SHP77 treated with DMSO at 0.1 percent for 48 hours (cell line): ENCODE data around the gene AFF4.
A peak's percentile ranks its signal among the peaks of the same experiment; 100 is the strongest.

ENCODE experiments used
- DNase-seq: peaks from one replicate; lab custom pipeline; 2025; lab: John Stamatoyannopoulos, UW

The AFF4 gene

DNA sequence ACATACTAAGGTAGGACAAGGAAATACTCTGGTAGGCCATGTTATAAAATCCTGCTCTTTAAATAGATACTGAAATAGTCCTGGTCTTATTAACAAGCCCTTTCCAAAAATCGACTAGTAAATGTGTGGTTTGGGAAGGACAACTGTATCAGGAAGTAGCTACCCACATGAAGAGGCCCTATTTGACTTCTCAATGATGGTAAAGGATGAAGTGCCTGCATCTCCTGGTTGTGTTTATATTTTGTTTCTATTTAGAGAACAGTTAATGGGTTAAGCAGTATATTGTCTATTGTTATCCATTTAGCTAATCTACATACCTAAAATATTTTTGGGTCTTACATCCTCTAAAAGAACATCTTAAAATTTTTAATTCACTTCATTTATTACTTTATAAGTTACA lies 109.6 kb downstream of the AFF4 start:
- DNase-seq = no peak

DNA sequence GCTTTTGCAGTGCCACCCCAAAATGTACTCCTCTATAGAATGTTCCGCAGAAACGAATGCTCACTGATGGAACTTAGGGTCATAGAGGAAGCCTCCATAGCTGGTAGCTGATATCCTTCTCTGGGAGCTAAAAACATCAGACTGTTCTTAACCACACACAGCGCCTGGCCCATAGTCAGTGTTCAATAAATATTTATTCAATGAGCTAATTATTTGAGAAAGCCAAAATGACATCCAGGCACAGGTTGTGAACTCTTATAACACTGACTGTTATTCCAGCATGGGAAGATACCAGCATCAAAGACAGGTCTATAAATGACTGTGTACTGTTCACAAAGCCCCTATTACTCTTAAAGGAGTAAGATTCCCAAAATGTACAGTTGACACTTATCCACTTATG lies 110.1 kb downstream of the AFF4 start:
- DNase-seq = no peak

DNA sequence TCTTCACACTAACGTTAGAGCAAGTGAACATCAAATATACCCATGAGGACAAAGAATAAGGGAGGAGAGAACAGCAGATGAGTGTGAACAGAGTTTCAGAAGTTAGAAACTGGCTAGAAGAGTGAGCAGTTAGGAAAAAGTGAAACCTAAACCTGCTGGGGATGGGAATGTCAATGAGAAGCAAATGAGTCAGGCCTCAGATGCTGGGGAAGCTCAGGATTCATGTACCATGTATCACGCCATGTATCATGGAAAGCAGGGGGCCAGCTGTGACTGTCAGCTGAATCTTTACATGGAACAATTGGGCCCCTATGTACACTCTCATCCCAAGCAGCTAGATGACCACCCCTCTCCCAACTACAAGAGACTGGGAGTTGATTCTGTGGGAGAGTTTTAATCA lies 113.4 kb downstream of the AFF4 start:
- DNase-seq = no peak

DNA sequence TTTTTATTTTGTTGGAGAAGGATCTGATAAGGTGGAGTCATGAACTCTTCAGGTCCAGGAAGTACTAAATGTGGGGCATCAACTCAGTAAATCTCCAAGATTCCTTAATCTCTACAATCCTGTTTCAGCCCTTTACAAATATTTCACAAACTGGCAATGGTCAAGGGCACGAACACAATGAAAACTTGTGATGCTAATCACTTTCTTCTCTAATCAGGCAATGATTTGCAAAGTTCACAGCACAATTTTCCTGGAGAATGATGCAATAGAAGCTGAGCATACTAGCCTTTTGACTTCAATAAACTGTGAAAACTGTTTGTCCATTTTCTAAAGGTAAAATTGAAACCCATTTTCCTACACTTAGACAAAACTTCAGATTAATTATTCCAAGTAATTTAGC lies 114.1 kb downstream of the AFF4 start:
- no peak for DNase-seq

DNA sequence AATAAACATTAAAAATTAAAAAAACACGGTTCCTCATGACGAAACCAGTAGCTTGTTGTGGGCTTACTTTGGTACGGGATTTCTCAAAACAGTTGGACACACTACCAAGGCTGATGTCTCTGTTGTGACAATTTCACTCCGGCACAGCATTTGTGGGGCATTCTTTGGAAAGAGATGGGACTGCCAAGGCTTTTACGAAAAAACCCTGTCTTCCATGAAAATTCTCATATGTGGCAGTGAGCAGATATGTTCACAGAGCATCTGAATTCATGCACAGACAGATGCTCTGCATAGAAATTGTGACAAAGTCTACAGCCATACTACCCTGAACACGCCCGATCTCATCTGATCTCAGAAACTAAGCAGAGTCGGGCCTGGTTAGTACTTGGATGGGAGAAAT lies 115.2 kb downstream of the AFF4 start:
- DNase-seq = no peak

DNA sequence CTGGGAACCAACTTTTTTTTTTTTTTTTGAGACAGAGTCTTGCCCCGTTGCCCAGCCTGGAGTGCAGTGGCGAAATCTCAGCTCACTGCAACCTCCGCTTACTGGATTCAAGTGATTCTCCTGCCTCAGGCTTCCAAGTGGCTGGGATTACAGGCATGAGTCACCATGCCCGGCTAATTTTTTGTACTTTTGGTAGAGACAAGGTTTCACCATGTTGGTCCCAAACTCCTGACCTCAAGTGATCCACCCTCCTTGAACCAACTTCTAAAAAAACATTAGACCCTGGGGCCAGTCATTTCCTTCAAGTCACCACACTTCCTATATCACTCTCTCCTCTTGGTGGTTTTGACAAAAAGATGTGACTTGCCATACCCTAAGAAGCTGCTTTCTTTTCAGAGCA lies 122.1 kb downstream of the AFF4 start:
- no peak for DNase-seq

DNA sequence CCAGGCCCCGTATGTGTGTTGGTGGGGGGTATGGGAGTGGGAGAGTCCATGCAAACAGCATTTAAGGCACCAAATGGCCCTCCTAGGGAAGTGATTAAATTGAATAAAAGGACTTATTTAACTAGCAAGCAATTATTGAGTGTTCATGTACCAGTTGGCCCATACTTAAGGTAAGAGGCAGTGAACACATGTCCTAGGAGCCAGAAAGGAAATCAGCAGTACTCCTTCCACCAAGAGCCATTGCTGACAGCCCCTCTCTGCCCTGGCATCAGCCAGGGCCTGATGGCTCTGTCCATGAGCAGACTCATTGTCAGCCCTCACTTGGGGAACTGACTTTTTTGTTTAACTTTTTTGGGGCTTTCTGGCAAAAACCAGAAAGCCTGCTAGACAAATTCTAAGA lies 122.5 kb downstream of the AFF4 start:
- no peak for DNase-seq

DNA sequence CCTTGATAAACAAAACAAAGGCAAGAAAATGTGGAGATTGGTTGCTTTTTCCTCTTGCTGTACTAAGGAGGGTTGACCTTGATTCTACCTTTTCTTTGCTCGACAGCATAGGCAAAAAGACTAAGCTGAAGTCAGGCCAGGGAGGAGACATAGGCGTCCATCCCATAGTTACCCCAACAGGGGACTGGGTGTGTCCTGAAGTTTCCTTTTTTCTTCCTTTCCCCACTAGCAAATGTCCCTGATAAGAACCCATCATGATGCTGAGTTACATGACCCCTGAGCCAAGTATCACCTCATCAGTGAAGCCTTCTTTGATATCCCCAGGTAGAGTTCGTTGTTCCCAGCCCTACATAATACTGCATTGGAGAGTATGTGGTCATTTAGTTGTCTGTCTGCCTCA lies 123.1 kb downstream of the AFF4 start:
- no peak for DNase-seq

DNA sequence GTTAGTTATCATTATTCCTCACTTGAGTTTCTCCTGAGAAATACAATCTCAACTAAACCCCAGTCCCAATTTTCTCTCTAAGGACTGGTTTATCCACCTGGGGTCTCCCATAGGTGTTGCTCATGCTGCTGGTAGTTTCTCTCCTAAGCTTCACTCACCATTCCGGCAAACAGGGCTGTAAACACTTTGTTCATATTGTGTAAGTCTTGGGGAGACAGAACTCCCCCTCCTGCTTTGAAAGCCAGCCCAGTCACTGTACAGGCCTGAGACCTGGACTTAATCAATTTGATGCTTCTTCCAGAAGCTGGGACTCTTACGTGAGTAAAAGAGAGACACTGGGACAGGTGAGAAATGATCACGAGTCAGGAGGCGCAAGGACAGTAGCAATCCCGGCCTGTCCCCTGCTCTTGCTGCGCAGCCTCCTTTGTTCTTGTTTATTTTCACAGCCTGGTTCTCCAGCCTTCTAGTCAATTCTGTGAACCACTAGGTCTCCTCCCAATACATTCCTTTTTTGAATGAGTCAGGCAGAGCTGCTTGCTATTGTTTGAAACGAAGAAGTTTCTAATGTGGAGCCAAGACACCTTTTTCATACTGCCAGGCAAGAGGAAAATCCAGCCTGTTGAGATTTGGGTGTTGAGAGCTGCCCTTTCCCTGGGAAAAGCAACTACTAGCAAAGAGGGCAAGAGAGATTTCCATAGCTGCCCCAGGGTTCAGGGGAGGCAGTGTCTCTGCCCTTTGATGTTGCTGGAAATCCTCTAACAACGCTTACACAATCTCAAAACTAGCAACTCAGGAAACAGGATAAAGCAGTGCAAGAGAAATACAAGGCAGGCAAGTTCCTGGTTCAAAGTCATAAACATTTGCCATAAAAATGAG lies 123.8 kb downstream of the AFF4 start:
- no peak for DNase-seq

DNA sequence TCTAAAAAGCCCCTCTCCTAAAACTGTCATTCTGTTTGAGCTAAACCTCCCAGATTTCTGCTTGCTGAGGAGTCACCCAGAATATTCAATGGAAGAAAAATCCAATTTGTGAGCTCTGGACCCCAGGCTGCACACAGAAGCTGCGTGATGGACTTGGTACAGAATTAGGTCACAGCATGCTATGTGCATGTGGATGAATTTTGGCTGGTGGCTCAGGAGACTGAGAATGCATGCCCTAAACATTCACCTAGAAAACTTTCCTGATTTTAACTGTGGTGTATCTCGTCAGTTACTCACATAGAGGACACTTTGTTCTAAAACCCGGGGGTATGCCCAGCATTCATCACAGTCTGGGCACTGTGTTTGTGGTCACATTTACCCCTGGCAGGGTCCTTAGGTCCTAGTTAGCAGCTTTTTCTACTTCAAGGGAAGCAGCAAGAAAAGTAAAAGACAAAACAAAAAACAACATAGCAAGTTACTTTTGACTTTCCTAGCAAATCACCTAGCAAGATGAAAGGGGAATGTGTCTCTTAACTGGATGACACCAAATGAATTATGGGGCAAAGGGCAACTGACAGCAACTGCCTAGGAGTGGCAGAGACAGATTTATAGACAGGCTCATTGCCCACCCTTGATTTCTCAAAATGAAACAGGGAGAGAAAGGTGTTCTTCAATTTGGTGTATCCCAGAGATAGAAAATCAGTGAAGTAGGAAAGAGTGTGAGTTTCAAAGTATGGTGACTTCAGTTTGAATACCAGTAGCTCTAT lies 124.7 kb downstream of the AFF4 start:
- DNase-seq = no peak

DNA sequence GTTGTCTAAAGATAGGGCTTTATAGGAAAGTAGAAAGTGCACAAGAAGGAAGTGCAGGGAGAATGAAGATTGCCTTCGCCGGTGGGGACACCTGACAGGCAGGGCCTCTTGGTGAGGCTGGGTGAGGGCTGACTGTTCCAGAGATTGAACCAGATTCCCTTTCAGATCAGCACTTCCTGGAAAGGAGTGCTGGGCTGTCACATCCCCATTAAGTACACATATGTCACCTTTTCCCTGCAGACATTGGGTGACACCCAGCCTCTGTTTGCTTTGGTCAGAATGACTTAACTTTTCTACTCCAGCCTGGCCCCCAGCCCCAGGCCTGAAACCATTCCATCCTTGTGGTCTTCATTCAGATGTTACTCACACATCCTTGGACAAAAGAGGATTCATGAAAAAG lies 125.6 kb downstream of the AFF4 start:
- DNase-seq = no peak

DNA sequence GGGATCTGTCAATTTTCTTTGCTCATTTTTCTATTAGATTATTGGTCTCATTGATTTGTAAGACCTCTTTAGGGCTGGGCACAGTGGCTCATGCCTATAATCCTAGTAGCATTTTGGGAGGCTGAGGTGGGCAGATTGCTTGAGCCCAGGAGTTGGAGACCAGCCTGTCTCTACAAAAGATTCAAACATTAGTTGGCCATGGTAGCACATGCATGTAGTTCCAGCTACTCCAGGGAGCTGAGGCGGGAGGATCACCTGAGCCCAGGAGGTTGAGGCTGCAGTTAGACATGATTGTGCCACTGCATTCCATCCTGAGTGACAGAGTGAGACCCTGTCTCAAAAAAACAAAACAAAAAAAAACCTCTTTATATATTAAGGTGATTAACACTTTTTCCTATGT lies 126.6 kb downstream of the AFF4 start:
- DNase-seq = no peak

DNA sequence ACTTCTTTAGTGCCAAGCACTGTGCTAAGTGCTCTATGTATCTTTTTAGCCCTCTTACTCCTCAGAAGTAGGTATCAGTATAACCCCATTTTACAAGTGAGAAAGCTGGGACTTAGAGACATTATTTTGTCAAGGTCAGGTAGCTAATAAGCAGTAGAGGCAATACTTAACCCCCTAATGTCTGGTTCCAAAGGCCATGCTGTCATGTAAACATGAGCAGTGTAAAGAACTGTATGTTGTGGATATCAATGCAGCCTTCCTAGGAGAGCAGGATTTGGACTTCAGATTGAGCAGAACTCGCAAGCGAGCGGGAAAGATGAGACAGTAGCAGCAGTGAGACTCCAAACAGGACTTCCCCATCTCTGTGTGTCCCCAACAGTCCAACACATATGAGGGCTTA lies 129.4 kb downstream of the AFF4 start:
- no peak for DNase-seq

DNA sequence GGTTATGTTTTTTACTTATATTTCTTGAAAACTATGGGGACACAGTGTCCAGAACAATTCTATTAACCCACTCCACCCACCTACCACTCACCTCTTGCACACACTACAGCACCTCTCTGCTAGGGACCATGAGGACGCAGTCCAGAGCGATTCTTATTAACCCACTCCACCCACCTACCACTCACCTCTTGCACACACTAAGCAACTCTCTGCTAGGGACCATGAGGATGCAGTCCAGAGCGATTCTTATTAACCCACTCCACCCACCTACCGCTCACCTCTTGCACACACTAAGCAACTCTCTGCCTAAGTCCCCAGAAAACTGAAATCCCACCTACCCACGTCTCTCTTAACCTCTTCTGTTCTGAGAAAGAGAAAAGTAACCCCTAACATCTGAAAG lies 130.8 kb downstream of the AFF4 start:
- no peak for DNase-seq

DNA sequence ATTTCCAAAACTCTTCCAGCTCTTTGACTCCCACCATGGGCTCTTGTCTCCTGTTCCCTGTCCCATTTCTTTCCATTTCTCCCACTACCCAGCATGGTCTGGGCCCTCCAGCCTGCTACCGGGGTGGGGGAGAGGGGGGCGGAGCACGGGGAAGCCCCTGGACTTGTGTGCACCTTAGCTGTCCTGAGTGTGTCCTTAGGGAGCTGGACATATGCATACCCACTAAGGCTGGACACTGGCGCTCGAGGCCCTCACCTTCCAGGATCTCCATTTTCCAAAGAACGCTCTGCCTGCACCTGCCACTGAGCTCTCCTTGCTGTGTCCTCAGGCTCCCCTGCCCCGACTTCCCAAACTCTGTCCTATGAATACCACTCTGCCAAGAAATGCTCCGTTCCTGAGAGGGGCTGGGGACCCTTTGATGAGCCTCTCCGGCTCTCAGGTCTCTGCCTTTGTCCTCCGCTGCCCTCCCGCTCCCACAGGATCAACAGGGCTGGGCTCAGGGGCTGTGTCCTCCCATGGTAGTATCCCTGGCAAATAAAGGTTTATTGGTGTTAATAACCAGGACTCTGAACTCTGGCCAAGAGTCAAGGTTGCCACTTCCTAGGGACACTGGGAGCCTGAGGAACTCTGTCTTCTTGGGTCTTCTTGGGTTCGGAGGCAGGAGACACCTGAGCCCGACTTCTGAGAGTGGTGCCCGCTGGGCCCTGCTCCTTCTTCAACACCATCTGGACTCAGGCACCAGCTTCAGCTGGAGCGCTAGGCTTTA lies 132.2 kb downstream of the AFF4 start:
- DNase-seq = no peak

DNA sequence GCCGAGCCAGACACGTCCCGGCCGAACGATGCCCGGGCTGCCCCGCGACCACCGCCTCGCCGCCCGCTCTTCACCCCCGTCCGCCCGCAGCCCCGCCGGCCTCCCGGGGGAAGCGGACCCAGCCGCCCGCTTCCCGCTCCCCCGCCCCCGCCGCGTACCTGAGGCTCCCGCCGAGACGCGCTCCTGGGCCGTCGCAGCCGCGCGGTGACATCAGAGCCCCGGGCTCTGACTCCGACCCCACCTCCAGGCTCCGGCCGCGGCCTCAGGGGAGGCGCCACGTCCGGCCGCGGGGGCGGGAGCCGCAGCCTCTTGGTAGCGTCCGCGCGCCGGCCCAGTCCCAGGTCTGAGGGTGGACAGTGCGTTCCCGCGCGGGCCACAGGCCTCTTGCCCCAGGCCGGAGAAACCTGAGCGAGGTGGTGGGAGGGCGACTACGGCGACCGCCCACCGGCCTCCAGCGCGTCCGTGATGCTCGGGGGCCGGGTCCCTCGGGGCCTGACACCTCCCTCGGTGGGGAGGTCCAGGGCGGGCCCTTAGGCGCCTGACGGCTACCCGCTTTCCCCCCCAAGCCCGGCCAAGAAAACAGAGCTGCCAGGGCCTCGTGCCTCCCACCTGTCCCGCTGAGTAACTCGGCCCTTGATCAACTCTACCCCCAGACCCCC lies 132.9 kb downstream of the AFF4 start, which contains the start of gene SHROOM1:
TSS of gene SHROOM1 (minus strand) at position 212 of the 659 bp plus-strand sequence. CDS start 4,507 bp downstream, outside the sequence.
- no peak for DNase-seq

DNA sequence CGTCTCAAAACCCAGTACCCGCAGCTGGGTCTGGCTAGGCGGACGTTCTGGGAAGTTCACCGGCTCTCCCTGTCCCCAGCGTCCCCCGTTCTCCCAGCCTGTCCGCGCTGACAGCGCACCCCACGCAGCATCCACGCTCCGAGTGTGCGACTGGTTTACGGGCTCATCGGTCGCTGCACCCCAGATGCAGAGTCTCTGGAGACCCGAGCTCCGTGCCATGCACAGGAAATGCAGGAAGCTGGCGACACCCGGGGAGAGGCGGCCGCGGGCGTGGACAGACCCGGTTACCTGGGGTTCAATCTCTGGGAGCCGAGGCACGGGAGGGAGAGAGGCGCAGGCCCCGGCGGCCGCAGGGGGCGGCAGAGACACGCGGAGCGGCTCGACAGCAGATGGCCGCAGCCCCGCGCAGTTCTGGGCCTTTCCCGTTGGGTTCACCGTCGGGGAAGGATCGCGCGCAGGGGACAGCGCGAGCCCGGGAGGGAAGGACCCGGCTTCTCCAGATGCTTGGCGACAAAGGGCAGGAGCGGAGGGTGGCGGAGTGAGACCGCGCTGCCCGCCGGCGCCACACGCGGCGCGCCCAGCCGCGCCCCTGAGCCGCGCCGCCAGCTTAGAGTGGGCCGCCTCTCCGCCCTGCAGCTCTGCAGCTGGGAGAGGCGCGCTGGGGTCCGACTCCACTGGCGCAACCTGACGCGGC lies 133.5 kb downstream of the AFF4 start:
- DNase-seq = peak; percentile 13

DNA sequence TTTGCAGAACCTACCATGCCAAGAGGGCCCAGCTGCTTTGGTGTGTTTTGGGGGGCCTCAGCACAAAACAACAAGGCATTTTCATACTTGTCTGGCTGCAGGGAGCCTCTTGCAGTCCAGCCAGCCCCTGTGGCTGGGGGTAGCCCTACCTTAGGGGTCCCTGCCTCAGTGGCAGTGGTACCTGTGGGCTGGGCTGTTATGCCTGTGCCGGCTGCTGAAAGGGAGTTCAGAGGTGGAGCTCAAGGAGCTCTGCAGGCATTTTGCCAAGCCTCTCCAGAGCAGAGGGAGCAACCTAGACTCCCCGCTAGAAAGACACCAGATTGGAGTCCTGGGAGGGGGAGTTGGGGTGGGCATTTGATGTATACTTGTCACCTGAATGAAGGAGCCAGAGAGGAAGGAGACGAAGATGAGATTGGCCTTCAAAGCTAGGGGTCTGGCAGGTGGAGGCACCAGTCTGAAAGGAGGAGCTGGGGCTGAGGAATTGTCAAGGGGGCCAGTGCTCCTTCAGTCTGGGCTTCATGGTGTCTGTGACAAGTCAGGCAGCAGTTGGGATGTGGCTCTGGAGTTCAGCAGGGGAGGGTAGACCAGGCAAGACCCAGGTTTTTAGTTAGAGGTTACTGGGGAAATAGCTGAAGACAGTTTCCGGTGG lies 134.5 kb downstream of the AFF4 start:
- no peak for DNase-seq

DNA sequence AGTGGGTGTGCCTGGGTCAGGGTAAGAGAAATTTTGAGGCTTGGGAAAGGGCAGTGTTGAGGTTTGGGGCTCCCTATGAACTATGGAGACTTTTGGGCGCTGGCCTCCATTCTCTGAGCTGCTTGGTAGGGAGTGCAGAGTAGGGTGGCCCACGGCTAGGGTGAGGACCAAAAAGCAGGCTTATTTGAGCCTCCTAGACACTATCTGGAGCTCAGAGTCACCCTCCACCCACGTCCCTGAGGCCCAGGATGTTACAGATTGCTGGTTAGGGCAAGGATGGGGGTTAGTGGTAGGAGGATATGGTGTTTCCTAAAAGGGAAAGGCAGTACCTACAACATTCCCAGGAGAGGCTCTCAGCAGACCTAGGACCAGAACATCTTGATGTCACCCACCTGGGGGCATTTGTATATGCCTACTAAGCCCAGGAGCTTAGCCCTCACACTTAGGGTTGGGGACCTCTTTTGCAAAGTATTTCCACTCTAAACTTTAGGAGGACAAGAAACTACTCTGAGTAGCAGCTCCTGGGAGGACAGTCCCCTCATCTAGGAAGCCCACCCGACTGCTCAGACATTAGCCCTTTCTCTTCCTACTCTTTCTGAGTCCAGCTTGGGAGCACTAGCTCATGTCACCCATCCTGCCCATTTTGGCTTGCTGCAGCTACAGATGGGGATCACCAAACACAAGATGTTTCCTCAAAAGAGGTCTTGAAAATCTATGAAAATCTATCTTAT lies 135.3 kb downstream of the AFF4 start:
- DNase-seq = no peak

DNA sequence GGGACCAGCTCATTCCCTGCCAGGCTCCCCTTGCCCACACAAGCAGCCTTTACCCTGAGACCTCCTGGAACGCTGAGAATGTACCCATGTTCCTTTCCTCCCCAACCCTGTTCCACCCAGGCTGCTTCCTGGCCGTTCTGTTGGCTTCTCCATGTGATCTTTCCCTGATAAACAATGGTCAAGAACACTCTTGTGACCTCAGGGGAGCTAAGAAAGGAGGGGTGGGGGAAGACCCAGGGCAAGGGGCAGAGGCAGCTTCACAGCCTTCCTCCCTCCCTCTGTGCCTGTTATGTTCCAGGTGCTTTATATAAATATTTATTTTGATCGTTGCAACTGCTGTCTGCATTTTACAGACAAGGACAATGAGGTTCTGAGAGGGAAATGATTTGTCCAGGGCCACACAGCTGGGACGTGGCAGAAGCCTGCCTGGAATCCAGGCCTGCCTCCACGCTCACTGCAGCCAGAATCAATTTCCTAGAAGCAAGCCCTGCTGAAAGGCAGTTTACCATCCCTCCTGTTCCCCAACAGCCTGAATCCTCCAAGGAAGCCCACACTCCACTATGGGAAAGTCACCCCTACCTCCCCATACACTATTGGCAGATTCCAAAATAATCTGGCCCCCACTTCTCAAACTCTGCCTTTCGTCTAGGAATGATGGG lies 136.9 kb downstream of the AFF4 start:
- DNase-seq = no peak
